GM23248 (cell line): Measurements from ENCODE around the gene ADCY2. TPM values are rescaled to one million over a fixed set of nuclear protein-coding genes. Genes with fewer than 3 reads are reported as not detected.

Experiments
- DNase-seq: peaks from one replicate; pipeline ENCODE4 v3.0.0-alpha.2; 2015
- H2AFZ ChIP-seq: fragments of 200-600 bp; sonication (generic); 2 replicates; pipeline ENCODE4 v1.6.1; 2016; ENCODE audit warnings: antibody characterized with exemption
- H3F3A ChIP-seq: fragments of 200-600 bp; sonication (generic); 2 replicates; pipeline ENCODE4 v1.6.1; 2016; ENCODE audit warnings: mild to moderate bottlenecking, antibody characterized with exemption, mixed run types; ENCODE audit not compliant: insufficient read depth
- H3K27ac ChIP-seq: fragments of 200-600 bp; sonication (generic); 2 replicates; pipeline ENCODE4 v1.5.1; 2016; ENCODE audit warnings: mild to moderate bottlenecking
- H3K27me3 ChIP-seq: fragments of 200-600 bp; sonication (generic); replicated peaks from 2 replicates; pipeline ENCODE4 v1.6.1; 2016; ENCODE audit warnings: mild to moderate bottlenecking; ENCODE audit not compliant: insufficient read depth
- H3K36me3 ChIP-seq: fragments of 200-600 bp; sonication (generic); 2 replicates; pipeline ENCODE4 v1.6.1; 2016; ENCODE audit warnings: low read depth, mild to moderate bottlenecking
- H3K4me1 ChIP-seq: fragments of 200-600 bp; sonication (generic); 2 replicates; pipeline ENCODE4 v1.6.1; 2016; ENCODE audit warnings: mild to moderate bottlenecking; ENCODE audit not compliant: insufficient read depth
- H3K4me2 ChIP-seq: fragments of 200-600 bp; sonication (generic); one replicate; pipeline ENCODE4 v1.6.1; 2016; ENCODE audit warnings: mild to moderate bottlenecking; ENCODE audit not compliant: unreplicated experiment
- H3K4me3 ChIP-seq: fragments of 200-600 bp; sonication (generic); 2 replicates; pipeline ENCODE4 v1.5.1; 2016; ENCODE audit warnings: mild to moderate bottlenecking
- H3K79me2 ChIP-seq: fragments of 200-600 bp; sonication (generic); 2 replicates; pipeline ENCODE4 v1.6.1; 2016; ENCODE audit warnings: mild to moderate bottlenecking; ENCODE audit not compliant: insufficient read depth
- H3K9ac ChIP-seq: fragments of 200-600 bp; sonication (generic); 2 replicates; pipeline ENCODE4 v1.6.1; 2016; ENCODE audit warnings: mild to moderate bottlenecking
- H3K9me2 ChIP-seq: fragments of 200-600 bp; sonication (generic); 2 replicates; pipeline ENCODE4 v1.6.1; 2016; ENCODE audit warnings: mixed run types, mild to moderate bottlenecking, moderate library complexity; ENCODE audit not compliant: insufficient read depth
- H3K9me3 ChIP-seq: fragments of 200-600 bp; sonication (generic); one replicate; pipeline ENCODE4 v1.6.1; 2017; ENCODE audit warnings: low read depth
- H4K20me1 ChIP-seq: fragments of 200-600 bp; sonication (generic); 2 replicates; pipeline ENCODE4 v1.6.0; 2016; ENCODE audit not compliant: insufficient read depth
- EZH2 ChIP-seq: fragments of 200-600 bp; sonication (generic); IDR thresholded peaks from 2 replicates; pipeline ENCODE4 v1.6.1; 2018; ENCODE audit warnings: antibody characterized with exemption, mild to moderate bottlenecking; ENCODE audit not compliant: insufficient read depth, poor library complexity, severe bottlenecking
- EZH2phosphoT487 ChIP-seq: fragments of 200-600 bp; sonication (generic); IDR thresholded peaks from 2 replicates; pipeline ENCODE4 v1.6.1; 2018; ENCODE audit warnings: antibody characterized with exemption, moderate library complexity, mild to moderate bottlenecking, low read depth; ENCODE audit not compliant: insufficient read depth
- WGBS, 2 experiments: methylation state at CpG; one replicate each; pipeline ENCODE4 v1.1.6; 2015 to 2017; ENCODE audit warnings: low lambda C conversion rate in 2 of 2, low coverage in 1 of 2; ENCODE audit errors: missing lambda C conversion rate in 2 of 2; 5-methylcytosine and 5-hydroxymethylcytosine counted together
- in situ Hi-C: fragments of 300-500 bp; cut with MboI; formaldehyde crosslinking; loops from 2 replicates; pipeline ENCODE4 v1.15.0; 2020
- polyA plus RNA-seq: library from polyadenylated mRNA; unstranded; fragments of >200 nt; fragmentation: Nextera tagmentation; extraction: Ambion mirVana; gene quantifications from 2 replicates; pipeline ENCODE4 v1.2.1, GENCODE V29; 2016
- total RNA-seq: library from RNA; depleted of rRNA; stranded (reverse); fragments of >200 nt; shearing (Covaris generic); gene quantifications from 2 replicates; pipeline ENCODE4 v1.2.3, GENCODE V29; 2014

The ADCY2 gene
- total and polyA plus RNA-seq, 2 experiments from 2014 or later, result 0.11 TPM; not detected in 1

GRCh38 chr5:7779019-7780005, 383.4 kb downstream of the ADCY2 start:
- no peak for TF ChIP-seq EZH2
- no peak for TF ChIP-seq EZH2phosphoT487
- no peaks in the 10 kb centered on the region for H3F3A ChIP-seq
- no peaks in the 10 kb centered on the region for H3K36me3 ChIP-seq
- in situ Hi-C loops, result no loop called here
- H3K4me1 ChIP-seq, result no peaks in the 10 kb centered on the region
- no peak for DNase-seq
- H3K4me3 ChIP-seq, result no peak overlapping the region
- H2AFZ ChIP-seq, result no peak overlapping the region
- no peaks in the 10 kb centered on the region for H3K27me3 ChIP-seq
- no peaks in the 10 kb centered on the region for H3K9me3 ChIP-seq
- H3K79me2 ChIP-seq, result no peaks in the 10 kb centered on the region
- no peak overlapping the region for H3K9ac ChIP-seq
- 41 to 47% methylated on average over 10 of the region's 10 CpGs for WGBS, 2 experiments
- no peak overlapping the region for H3K4me2 ChIP-seq
- H4K20me1 ChIP-seq, result no peaks in the 10 kb centered on the region
- no peak overlapping the region for H3K27ac ChIP-seq
- H3K9me2 ChIP-seq, result no peaks in the 10 kb centered on the region

- in situ Hi-C loops, result no loop called here
- H3F3A ChIP-seq, result no peaks in the 10 kb centered on the region
- no peaks in the 10 kb centered on the region for H3K9me3 ChIP-seq
- no peak for DNase-seq
- H3K4me3 ChIP-seq, result no peak overlapping the region
- no peak overlapping the region for H3K9ac ChIP-seq
- no peak overlapping the region for H3K27ac ChIP-seq
- no peaks in the 10 kb centered on the region for H3K27me3 ChIP-seq
- no peaks in the 10 kb centered on the region for H3K79me2 ChIP-seq
- no peak overlapping the region for H2AFZ ChIP-seq
- no peaks in the 10 kb centered on the region for H3K9me2 ChIP-seq
- H3K4me2 ChIP-seq, result no peak overlapping the region
- TF ChIP-seq EZH2phosphoT487, result no peak
- TF ChIP-seq EZH2, result no peak
- H3K4me1 ChIP-seq, result no peaks in the 10 kb centered on the region
- no peaks in the 10 kb centered on the region for H4K20me1 ChIP-seq
- 4 to 9% methylated on average over 3 of the region's 3 CpGs for WGBS, 2 experiments
- no peaks in the 10 kb centered on the region for H3K36me3 ChIP-seq
Observed at GRCh38 chr5:7781899-7782298, 386.0 kb downstream of the ADCY2 start.

DNA sequence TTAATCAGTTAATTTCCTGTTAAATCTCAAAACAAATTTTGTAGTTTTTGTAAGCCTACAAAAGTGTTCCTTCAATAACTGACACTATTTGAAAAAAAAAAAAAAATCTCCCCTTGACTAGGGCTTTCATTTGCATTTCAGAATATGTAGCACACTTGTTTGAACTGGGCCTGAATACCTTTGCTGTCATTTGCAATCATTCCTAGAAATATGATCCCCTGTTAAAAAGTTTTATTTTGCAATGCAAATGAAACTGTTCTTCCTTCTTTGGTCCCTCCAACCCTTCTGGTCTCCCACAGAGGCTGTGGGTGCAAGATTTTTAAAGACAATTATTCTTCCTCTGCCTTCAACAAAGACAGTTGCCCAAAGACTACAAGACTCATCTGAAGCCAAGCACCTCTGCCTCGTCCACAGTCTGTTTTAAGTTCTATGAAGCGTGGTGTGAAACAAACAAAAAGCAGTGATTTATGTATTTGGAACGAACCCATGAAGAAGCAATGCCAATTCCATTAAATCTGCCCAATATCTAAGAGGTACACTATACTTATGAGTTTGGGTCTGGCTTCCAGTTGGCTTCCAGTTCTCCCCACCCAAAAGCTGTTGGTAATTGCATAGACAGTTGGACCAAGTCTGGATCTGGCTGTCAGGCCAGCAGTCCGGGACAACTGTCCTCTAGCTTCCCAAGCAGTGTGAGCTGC, 388.9 kb downstream of the ADCY2 start:
- DNase-seq, result no peak
- Histone ChIP-seq H3K4me2 (no peak overlapping the region), H3K4me3 (no peak overlapping the region), H3K9me3 (no peaks in the 10 kb centered on the region), H3K36me3 (no peaks in the 10 kb centered on the region), H4K20me1 (no peaks in the 10 kb centered on the region), H3F3A (no peaks in the 10 kb centered on the region), H3K9ac (no peak overlapping the region), H2AFZ (no peak overlapping the region), H3K79me2 (no peaks in the 10 kb centered on the region), H3K27me3 (no peaks in the 10 kb centered on the region), H3K27ac (no peak overlapping the region), H3K9me2 (no peaks in the 10 kb centered on the region), H3K4me1 (no peaks in the 10 kb centered on the region)
- WGBS, 2 experiments, result 4 to 13% methylated on average over 4 of the region's 4 CpGs
- in situ Hi-C loops, result no loop called here
- TF ChIP-seq EZH2phosphoT487 (no peak), EZH2 (no peak)

DNA sequence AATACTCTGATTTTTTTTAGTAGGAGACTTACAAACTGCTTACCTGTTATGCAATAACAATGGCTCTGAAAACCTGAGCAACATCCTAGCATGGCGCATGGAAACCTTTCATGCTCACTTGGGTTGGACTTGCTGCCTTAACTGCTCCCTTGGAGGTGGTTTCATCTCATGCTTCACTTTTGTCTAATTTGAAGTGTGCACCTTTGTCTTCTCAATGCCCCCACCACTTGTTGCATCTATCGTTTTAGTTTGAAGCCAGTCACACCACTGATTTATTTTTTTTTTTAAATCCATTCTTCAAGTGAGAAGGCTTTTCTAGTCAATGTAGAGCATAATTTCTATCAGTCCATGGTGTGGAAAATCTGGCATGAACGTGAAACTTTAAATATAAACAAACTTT, 391.8 kb downstream of the ADCY2 start:
- Histone ChIP-seq H3K79me2 (no peaks in the 10 kb centered on the region), H3F3A (no peaks in the 10 kb centered on the region), H3K9me2 (no peaks in the 10 kb centered on the region), H3K9ac (no peak overlapping the region), H3K4me3 (no peak overlapping the region), H2AFZ (no peak overlapping the region), H3K4me2 (no peak overlapping the region), H3K36me3 (no peaks in the 10 kb centered on the region), H3K4me1 (no peaks in the 10 kb centered on the region), H4K20me1 (no peaks in the 10 kb centered on the region), H3K27ac (no peak overlapping the region), H3K27me3 (no peaks in the 10 kb centered on the region), H3K9me3 (no peaks in the 10 kb centered on the region)
- TF ChIP-seq EZH2 (no peak), EZH2phosphoT487 (no peak)
- in situ Hi-C loops, result no loop called here
- 65 to 68% methylated on average over 3 of the region's 3 CpGs for WGBS, 2 experiments
- DNase-seq, result no peak
